GM12801 (cell line): ENCODE results near the gene SSTR3.

Experiments
- TF ChIP-seq, protein P1 (sequence below): IDR thresholded peaks from one replicate; pipeline ENCODE4 v1.5.1; 2011; ENCODE audit warnings: control low read depth; ENCODE audit not compliant: insufficient read length; ENCODE audit errors: extremely low read depth

The SSTR3 gene

GRCh38 chr22:37190262-37190780, 22.0 kb downstream of the SSTR3 start:
- TF ChIP-seq, protein P1, sequence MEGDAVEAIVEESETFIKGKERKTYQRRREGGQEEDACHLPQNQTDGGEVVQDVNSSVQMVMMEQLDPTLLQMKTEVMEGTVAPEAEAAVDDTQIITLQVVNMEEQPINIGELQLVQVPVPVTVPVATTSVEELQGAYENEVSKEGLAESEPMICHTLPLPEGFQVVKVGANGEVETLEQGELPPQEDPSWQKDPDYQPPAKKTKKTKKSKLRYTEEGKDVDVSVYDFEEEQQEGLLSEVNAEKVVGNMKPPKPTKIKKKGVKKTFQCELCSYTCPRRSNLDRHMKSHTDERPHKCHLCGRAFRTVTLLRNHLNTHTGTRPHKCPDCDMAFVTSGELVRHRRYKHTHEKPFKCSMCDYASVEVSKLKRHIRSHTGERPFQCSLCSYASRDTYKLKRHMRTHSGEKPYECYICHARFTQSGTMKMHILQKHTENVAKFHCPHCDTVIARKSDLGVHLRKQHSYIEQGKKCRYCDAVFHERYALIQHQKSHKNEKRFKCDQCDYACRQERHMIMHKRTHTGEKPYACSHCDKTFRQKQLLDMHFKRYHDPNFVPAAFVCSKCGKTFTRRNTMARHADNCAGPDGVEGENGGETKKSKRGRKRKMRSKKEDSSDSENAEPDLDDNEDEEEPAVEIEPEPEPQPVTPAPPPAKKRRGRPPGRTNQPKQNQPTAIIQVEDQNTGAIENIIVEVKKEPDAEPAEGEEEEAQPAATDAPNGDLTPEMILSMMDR, result no peak

DNA sequence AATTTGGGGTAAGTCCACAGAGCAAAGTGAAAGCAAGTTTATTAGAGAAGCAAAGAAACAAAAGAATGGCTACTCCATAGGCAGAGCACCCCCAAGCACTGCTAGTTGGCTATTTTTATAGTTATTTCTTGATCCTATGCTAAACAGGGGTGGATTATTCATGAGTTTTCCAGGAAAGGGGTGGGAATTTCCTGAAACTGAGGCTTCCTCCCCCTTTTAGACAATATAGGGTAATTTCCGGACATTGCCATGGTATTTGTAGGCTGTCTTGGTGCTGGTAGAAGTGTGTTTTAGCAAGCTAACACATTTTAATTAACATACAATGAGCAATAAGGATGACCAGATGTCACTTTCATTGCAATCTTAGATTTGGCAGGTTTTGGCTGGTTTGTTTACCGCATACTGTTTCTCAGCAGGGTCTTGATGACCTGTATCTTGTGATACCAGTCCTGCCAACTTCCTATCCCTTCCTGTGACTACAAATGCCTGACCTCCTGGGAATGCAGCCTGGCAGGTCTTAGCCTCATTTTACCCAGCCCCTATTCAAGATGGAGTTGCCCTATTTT, 23.3 kb downstream of the SSTR3 start:
- TF ChIP-seq, protein P1, result no peak

DNA sequence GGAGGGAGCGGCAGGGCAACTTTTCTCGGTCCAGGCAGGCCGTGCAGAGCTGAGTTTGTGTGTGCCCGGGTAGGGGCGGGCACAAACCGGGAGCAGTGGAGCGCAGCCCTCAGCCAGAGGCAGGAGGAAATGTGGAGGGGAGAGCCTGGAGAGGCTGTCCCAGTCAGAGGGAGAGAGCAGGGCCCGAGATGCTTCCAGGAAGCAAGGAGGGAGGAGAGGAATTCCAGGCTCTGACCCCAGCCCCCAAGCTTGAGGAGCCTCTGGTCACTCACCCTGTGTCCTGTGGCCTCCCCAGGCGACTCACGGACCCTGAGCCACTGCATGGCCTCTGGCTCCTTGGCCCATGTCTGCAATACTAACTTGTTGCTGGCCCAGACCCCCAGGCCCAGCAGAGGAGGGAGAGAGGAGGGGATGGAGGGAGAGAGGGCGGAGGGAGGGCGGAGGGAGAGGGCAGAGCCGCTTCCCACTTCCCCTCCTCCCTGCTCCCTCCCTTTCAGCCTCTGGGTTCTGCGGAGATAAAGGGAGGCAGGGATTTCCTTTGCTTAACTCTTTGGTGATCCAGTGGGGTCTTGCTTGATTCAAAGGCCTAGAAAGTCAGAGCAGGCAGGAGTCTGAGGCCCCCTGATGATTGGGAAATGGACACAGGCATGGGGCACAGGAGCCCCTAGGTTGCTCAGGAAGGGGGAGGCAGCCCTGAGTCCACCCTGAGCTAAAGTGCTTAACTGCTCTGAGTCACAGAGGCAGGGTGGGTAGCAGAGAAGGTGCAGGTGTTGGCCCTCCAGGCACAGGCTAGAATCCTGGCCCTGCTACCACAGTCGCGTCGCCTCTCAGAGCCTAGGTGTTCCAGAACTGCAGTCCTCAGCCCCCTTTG, 24.2 kb downstream of the SSTR3 start, which contains the start of gene C1QTNF6:
C1QTNF6 (minus strand) TSS at position 357 of the 871 bp plus-strand sequence; CDS start at position 323, 34 bp downstream.
- TF ChIP-seq, protein P1, result no peak

GRCh38 chr22:37187552-37187890, 24.8 kb downstream of the SSTR3 start:
- TF ChIP-seq, protein P1, result no peak

DNA sequence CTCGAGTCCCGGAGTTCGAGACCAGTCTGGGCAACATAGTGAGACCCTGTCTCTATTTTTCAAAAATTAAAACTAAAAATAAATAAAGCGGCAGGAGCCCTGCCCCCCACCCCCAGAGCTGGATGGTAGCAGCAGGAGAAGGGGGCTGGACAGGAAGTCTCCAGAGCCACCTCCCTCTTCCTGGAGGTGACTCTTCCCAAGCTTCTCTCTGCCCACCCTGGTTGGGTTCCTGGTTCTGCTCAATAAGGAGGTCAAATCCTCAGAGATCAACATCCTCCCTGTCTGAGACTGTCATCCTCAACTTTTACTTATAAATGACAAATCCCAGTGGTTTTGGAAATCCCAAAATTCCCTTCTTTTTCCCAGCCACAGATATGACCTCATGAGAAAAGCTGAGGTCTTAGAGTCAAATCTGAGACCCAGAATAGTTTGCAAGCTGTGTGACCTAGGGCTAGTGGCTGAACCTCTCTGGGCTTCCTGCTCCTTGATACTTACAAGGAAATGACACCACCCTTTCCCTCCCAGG, 25.2 kb downstream of the SSTR3 start:
- TF ChIP-seq, protein P1, result no peak

DNA sequence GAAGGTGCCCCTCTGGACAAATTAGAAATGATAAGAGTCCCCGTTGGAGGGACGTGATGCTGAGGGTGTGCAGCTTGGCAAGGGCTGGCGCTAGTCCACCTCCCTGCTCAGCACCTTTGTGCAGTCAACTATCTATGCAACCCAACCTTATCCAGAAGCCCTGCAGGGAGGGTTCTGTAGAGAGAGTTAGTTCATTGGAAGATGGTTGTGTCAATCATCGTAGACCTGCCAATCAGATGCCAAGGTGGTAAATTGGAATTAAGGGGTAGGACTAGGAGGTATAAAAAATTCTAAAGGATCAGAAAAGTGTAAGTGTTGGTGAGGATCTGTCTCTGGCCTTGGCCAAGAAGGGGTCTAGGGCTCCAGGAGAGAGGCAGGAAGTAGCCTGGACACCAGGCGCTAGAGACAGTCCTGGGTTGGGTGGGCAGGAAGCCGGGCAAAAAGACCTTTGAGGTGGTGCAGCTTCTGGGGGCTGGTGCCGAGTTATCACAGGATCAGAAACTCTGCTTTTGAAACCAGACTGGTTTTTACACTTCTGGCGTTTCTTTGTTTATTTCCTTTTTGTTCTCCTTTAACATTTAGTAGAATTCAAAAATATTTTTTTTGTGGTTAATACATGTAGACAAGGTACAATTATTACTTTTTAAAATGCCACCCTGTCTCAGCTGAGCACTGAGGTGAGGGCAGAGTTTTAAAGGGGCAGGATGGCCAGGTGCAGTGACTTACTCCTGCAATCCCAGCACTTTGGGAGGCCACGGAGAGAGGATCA, 25.9 kb downstream of the SSTR3 start:
- TF ChIP-seq, protein P1, result no peak
